HG03103 (cell line): ENCODE data around the gene SERPINA1.
"Not testable (repeated sequence)": the region's sequence is repeated elsewhere in the genome, so short reads cannot be mapped to it uniquely, and the experiment has no call there.

Experiments
- ATAC-seq: cut with Tn5 transposase; IDR thresholded peaks from one replicate; pipeline ENCODE4 v1.9.1; 2021; ENCODE audit warnings: low read depth; ENCODE audit not compliant: unreplicated experiment

Gene SERPINA1

GRCh38 chr14:94372021-94372605, 16.3 kb downstream of the SERPINA1 start:
- ATAC-seq: no peak

- no peak for ATAC-seq
These were observed 17.9 kb downstream of the SERPINA1 start for GRCh38 chr14:94370524-94370910.

- ATAC-seq: not testable (repeated sequence)
These were observed 18.5 kb downstream of the SERPINA1 start for GRCh38 chr14:94369766-94370523.

DNA sequence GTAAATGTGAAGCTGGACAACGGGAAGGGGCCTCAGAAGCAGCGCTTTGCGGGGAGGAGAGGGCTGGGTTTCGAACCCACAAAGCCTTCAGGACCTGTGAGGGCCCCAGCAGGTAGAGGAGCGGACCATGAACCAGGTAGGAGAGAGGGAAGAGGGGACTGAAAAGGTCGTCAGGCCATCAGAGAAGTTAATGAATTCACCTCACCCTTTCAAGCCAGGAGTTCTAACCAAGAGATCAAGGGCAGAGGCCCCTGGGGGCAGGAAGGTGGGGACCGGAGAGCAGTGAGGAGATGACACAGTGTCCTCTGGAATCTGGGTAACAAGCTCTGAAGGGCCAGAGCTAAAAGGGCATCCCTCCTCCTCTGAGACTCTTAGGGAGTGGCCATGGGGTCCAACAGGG, 19.4 kb downstream of the SERPINA1 start:
- no peak for ATAC-seq

- ATAC-seq: no peak
These were observed 20.2 kb downstream of the SERPINA1 start for GRCh38 chr14:94368243-94368590.

- no peak for ATAC-seq
These were observed 20.8 kb downstream of the SERPINA1 start for GRCh38 chr14:94367347-94368242.

DNA sequence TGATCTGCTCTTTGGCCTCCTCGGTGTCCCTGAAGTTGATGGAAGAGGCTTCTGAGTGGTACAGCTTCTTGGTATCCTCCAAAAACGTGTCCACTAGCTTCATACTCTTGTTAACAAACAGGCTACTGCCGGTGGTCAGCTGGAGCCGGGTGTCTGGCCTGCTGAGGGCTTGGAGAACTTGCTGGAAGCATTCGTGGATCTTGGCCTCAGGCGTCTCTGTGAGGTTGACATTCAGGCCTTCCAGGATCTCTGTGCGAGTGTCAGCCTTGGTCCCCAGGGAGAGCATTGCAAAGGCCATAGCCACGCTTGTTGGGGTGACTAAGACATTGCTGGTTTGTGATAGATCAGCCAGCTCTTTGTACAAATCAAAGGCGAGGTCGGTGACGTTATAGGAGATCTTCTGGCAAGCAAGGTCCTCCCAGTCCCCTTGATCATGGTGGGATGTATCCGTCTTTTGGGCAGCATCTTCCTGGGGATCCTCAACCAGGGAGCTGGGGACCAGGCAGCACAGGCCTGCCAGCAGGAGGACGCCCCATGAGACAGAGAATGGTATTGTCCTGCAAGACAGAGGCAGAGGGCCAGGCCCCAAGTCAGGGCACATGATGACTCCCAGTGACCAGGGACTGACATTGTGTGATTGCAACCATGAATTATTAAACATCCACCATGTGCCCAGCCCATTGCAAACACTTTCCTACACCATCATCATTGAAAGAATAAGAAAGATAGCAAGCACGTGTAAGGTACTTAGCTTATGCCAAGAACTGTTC, 22.1 kb downstream of the SERPINA1 start, which contains the start of gene SERPINA2:
TSS of gene SERPINA2 (minus strand) at position 553 of the 770 bp plus-strand sequence.
- ATAC-seq: no peak

- no peak for ATAC-seq
These were observed 22.8 kb downstream of the SERPINA1 start for GRCh38 chr14:94365624-94366023.

DNA sequence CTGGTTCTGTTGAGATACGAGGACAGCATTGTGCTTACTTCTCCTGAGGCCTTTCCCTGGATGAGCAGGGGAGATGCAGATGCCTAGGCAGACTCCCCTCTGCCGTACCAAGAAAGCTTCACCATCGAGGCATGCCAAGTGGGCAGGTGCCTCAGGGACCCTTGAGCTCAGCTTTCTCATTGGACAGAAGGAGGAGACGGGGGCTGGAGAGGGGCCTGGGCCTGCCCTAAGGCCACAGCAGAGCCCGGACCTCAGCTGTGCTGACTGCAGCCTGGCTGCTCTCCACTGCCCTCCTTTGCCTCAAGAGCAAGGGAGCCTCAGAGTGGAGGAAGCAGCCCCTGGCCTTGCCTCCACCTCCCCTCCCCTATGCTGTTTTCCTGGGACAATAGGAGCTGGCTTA, 23.4 kb downstream of the SERPINA1 start:
- no peak for ATAC-seq

DNA sequence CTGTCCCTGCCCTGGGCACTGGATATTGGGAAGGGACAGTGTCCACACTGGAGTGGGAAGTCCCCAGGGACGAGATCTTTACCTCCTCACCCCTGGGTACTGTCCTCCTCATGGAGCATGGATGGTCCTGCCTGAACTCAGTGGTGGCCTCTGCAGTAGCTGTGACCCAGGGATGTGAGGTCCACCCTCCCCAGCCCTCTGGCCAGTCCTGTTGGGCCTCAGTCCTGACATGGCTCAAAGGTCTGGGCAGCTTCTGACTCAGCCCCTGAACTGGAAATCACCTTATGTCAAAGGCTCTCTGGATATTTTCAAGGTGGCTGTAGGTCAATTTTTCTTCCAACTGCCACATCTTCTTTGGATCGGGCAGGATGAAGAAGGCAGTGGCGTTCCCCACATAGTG, 24.4 kb downstream of the SERPINA1 start:
- ATAC-seq: no peak

DNA sequence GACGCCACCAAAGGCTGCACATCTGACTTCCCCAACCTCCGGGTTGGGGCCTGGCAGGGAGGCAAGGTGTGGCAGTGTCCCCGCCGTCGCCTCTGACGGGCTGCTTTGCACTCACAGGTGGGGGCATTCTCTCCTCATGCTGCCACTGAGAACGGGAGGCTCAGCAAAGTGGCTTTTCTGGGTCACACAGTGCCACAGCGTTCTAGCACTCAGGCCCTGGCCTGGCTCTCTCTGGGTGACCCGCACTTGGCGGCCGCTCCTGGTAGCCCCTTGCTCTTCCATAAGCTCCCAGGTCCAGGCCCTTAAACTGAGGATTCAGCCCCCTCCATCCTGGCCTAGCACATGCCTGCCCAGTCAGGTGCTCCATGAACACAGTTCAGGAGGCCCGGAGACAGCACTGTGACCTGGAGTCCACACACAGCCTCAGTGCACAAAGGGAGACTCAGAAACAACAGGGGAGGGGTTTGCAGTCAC, 25.2 kb downstream of the SERPINA1 start:
- no peak for ATAC-seq

GRCh38 chr14:94362614-94363133, 25.7 kb downstream of the SERPINA1 start:
- no peak for ATAC-seq

- ATAC-seq: no peak
These were observed 26.7 kb downstream of the SERPINA1 start for GRCh38 chr14:94361682-94362081.

DNA sequence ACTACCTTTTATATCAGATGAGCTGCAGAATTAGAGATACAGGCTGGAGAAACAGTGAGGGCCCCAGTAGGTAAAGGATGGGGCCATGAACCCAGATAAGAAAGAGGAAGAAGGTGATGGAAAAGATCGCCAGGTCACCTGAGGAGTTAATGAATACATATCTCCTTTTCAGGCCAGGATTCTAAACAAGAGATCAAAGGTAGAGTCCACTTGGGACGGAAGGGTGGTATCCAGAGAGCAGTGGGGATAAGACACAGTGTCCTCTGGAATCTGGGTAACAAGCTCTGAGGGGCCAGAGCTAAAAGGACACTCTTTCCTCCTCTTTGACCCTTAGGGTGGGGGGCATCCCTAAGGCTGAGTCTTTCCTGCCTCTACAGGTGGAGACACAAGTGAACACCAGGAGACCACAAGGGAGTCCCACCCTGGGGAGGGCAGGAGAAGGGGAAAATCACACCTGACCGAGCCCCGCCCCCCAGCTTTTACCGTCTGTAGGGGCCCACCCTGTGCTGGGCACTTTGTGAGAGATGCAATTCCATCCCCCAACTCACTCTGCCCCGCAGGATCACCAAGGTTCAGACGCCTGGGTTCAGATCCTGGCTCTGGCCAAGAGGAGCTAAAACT, 27.3 kb downstream of the SERPINA1 start:
- no peak for ATAC-seq

DNA sequence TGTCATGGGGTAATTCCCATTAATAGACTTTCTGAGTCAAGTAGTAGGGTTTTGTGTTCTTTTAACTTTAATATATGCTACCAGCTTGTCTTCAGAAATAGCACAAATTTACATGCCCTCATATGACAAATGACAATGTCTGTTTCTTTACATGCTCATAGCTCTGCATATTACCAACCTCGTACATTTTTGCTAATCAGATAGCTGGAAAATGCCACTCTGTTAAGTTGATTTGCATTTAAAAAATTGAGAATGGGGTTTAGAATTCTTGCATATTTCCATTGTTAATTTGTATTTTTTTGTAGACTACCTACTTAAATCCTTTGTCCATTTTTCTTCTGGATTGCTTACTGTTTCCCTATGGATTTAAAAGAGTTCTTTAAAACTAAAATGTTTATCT, 31.2 kb downstream of the SERPINA1 start:
- ATAC-seq: no peak

DNA sequence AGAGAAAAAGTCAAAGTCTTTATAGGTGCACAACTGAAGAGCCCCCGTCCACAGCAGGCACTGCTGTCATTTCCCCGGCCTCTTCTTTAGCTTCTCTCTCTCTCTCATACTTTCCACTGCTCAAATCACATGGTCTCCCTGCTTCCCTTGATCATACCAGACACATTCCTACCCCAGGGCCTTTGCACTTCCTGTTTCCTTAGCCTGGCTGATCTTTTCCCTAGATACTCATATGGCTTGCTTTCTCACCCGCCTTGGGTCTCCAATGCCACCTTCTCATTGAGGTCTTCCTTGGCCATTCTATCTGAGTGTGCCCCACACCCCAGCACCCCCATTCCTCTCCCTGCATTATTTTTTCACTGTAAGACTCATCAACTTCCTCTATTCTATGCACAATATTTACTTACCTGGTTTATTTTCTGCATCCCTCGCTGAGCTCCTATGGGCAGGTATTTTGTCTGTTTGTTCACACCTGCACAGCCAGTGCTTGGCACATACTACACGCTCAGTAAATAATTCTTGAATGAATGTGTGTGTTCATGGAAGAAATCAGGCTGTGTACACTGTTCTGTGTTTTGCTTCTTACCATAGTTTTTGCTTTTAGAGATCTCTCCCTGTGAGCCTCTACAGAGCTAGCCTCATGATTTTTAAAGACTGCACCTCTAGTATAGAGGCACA, 31.9 kb downstream of the SERPINA1 start:
- no peak for ATAC-seq

DNA sequence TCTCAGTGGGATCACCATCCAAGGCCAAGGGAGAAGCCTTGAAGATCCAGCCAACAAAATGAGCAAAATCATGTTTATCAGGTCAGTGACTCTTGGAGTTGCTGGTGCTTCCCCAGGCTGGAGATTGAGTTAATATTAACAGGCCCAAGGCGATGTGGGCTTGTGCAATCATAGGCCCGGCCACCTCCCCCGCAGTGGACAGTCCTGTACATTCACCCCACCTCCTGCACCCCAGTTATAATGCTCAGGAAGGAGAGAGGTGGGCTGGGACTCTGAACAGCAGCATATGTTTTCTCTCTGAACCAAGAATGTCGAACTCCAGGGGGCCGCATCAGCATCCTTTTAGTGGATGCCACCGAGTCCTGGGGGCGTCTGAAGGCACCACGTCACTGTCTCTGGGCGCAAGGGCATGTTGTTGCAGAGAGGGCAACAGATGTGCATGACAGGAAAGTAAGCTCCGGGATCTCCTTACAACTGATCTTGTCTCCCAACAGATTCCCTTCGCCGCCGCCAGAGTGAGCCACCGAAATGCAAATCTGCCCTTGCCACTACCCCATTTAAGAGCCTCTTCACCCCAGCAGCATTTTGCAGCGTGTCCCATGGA, 33.1 kb downstream of the SERPINA1 start:
- ATAC-seq: no peak

DNA sequence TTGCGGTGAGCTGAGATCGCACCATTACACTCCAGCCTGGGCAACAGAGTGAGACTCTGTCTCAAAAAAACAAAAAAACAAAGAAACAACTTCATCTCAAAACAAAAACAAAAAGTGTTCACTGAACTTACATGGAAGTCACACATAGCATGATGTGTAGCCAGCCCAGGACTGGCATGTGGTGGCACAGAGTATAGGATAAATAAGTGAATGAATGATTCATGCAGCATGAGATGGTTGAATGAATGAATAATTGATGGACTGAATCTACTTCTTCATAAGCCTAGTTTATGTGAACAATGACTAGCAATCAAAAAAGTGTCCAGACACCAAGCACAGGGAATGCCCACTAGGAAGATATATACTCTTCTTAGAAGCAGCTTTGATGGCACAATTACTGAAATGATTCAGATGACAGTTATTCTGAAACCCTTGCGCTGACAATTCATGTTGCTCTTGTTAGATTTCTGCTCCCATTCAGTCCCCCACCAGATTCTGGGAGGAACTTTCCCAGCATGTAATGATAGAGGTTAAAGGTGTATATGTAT, 33.7 kb downstream of the SERPINA1 start:
- ATAC-seq: no peak

- ATAC-seq: not testable (repeated sequence)
These were observed 34.2 kb downstream of the SERPINA1 start for GRCh38 chr14:94354190-94354589.
